ENCODE results near the gene BBC3.

BBC3 gene

DNA sequence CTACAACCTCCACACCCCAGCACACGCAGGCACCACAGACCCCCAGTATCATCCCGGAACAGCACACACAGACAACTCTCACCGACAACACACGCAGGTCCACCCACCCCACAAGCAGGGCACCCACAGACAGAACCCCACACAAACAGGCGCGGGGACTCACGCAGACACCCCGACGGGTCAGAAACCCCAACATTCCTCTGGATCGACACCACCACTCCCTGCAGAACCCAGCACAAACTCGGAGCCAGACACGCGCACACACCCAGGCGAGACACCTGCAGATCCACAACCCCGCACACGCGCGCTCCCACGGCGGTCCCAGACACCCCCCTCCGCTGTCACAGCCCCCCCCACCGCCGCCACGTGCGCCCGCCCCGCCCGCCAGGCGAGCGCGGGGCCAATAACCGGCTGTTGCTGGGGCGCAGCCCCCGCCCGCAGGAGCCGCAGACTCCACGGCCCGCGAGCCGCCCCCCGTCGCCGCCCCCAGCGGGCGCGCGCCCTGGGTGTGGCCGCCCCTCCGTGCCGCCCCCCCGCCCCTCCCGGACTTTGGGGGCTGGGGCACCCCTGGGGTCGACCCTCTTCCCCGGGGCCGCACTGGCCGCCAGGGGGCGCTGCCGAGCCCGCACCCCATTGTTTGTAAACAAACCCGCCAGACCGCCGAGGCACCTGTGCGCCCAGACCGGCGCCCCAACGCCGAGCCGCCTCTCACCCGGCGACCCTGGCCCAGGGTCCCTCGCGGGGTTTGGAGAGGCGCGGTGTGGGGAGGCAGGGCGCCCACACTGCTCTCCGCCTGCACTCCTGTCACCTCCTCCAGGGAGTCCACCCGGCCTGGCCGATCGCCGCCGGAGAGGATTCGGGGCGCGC lies 712 bp downstream of the BBC3 start:
- Histone ChIP-seq H3K36me3 (ENCODE audit: insufficient read depth, low read length) (no peaks in the 10 kb centered on the region), H3K4me3 (ENCODE audit: low read depth, low read length) (peak overlapping the region; percentile 93), H2AFZ (ENCODE audit: low read length, unreplicated experiment) (peak overlapping the region; percentile 68), H3K27me3 (ENCODE audit: insufficient read depth, low read length) (no peaks in the 10 kb centered on the region), H3K27ac (ENCODE audit: low read depth, low read length) (no peak overlapping the region), H3K4me1 (ENCODE audit: control insufficient read depth, insufficient read depth, low read length, unreplicated experiment) (peaks cover 22% of the 10 kb centered on the region), H3K79me2 (ENCODE audit: control insufficient read depth, insufficient read depth, low read length, unreplicated experiment) (no peaks in the 10 kb centered on the region)

DNA sequence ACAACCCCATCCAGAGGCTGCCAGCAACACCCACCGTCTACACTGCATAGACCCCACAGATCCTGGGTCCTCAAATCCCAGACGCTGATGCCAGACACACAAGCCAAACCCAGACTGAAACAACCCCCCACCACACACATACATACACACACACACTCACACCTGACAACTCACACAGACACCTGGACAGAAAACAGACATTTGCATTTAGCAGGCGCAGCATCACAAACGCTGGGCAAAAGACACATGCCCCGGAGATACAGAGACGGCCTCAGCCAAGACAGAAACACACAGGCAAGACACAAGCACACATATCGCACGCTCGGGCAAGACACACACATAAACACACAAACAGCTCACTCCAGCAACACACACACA lies 1.3 kb downstream of the BBC3 start:
- no peak overlapping the region for H2AFZ ChIP-seq (ENCODE audit: low read length, unreplicated experiment)
- no peaks in the 10 kb centered on the region for H3K36me3 ChIP-seq (ENCODE audit: insufficient read depth, low read length)
- no peaks in the 10 kb centered on the region for H3K79me2 ChIP-seq (ENCODE audit: control insufficient read depth, insufficient read depth, low read length, unreplicated experiment)
- no peak overlapping the region for H3K27ac ChIP-seq (ENCODE audit: low read depth, low read length)
- H3K4me3 ChIP-seq (ENCODE audit: low read depth, low read length): peak overlapping the region; percentile 93
- peaks cover 22% of the 10 kb centered on the region for H3K4me1 ChIP-seq (ENCODE audit: control insufficient read depth, insufficient read depth, low read length, unreplicated experiment)
- no peaks in the 10 kb centered on the region for H3K27me3 ChIP-seq (ENCODE audit: insufficient read depth, low read length)

DNA sequence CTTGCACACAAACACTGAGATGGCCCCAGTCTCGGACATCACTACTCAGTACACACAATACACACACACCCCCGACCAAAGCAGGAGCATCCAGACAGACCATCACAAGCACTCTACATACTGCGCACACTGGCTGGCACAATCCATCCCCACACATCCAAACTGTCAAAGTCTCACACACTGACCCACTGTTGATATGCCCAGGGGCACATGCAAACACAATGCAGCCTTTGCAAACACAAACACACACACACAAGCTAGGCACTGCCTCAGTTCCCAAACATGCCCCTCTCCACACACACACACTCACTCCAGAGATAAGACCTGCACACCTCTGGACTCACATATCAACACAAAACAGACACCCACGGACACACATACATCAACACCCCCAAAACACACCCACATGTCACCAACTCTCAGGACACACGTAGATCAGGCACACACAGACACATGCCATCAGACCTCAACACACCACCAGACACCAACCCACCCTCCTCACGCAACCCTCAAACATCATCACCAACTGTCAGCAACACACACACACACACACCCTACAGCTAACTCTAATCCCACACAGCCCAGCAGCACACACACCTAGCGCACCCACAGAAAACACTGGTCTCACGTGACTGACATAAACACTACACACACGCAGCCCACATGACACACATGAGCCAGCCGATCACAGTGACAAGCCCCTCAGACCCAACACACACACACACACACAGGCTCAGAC lies 1.9 kb downstream of the BBC3 start:
- Histone ChIP-seq H3K27ac (ENCODE audit: low read depth, low read length) (no peak overlapping the region), H3K4me1 (ENCODE audit: control insufficient read depth, insufficient read depth, low read length, unreplicated experiment) (peaks cover 22% of the 10 kb centered on the region)

DNA sequence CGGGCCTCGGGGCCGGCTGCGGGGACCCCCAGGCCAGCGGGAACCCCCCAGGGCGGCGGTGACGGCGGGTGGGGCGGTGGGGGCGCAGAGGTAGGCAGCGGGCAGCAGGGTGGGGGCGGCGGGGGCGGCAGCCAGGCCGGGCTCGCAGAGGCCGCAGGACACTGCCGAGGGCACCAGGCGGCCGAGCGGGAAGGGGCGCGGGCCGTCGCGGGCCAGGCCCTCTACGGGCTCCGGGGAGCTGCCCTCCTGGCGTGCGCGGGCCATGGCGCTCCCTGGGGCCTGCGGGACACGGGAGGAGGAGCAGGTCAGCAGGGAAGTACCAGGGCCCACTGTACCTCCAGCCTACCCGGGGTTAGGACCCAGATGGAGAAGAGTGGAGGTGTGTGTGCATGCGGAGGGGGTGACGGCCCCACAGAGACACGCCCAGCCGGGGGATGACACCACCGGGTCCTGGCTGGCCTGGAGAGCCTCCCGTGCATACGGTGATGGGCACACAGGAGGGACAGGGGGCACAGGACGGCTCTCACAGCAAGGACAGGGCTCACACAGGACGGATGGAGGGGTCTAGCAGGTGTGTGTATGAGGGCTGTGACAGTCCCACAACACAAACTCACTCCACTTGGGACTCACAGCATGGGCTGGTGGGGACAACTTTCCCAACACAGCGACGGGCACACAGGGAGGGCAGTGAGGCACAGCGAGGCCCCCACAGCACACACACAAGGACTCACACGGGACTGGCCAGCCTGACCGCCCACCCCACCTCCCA lies 2.6 kb downstream of the BBC3 start:
- peak overlapping the region; percentile 82; the same call in 1 of the 2 replicates for H3K27ac ChIP-seq (ENCODE audit: low read depth, low read length)
- peaks cover 22% of the 10 kb centered on the region for H3K4me1 ChIP-seq (ENCODE audit: control insufficient read depth, insufficient read depth, low read length, unreplicated experiment)
- H3K4me3 ChIP-seq (ENCODE audit: low read depth, low read length): peak overlapping the region; percentile 93
- no peaks in the 10 kb centered on the region for H3K79me2 ChIP-seq (ENCODE audit: control insufficient read depth, insufficient read depth, low read length, unreplicated experiment)
- no peak overlapping the region for H2AFZ ChIP-seq (ENCODE audit: low read length, unreplicated experiment)
- no peaks in the 10 kb centered on the region for H3K36me3 ChIP-seq (ENCODE audit: insufficient read depth, low read length)
- no peaks in the 10 kb centered on the region for H3K27me3 ChIP-seq (ENCODE audit: insufficient read depth, low read length)

More for the DNA sequence above, 1.9 kb downstream of the BBC3 start:
- H3K4me3 ChIP-seq (ENCODE audit: low read depth, low read length): peak overlapping the region; percentile 93
- H3K79me2 ChIP-seq (ENCODE audit: control insufficient read depth, insufficient read depth, low read length, unreplicated experiment): no peaks in the 10 kb centered on the region
- no peaks in the 10 kb centered on the region for H3K36me3 ChIP-seq (ENCODE audit: insufficient read depth, low read length)
- H2AFZ ChIP-seq (ENCODE audit: low read length, unreplicated experiment): no peak overlapping the region
- H3K27me3 ChIP-seq (ENCODE audit: insufficient read depth, low read length): no peaks in the 10 kb centered on the region

DNA sequence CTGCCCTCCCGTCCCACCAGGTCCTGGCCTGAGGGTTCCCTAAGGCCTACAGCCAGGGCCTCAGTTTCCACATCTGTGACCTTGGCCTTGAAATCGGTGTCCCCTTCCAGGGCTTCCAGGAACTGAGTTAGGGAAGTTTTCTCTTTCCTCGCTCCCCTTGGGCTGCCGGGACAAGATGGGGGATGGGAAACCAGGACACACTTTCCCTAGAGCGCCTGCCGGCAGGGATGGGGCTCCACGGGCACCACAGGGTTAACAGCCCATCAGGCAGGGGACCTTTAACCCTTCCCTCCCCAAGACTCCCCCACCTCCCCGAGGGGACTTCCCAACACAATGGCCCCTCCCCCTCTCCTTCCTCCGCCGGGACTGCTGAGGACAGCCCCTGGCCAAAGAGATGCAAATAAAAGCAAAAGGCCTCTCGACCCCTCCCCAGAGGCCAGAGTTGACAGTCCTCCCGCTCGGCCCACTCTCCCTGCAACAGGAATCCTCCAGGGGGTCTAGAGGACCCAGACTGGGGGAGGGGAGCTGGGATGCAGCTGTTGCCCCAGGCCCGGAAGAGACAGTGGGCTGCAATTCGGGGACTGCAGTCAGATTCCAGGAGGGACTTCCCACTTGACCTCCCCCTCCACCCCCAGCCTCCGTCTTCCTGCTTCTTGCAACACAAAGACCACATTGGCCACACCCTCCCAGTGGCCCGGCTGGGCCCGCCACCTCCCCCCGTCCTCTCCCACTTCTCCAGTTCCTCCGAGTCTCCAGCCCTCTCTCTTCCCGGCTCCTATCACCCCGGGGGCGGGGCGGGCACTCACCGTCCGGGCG lies 3.4 kb downstream of the BBC3 start:
- Histone ChIP-seq H3K36me3 (ENCODE audit: insufficient read depth, low read length) (no peaks in the 10 kb centered on the region), H3K27ac (ENCODE audit: low read depth, low read length) (peak overlapping the region; percentile 82), H2AFZ (ENCODE audit: low read length, unreplicated experiment) (no peak overlapping the region), H3K79me2 (ENCODE audit: control insufficient read depth, insufficient read depth, low read length, unreplicated experiment) (no peaks in the 10 kb centered on the region), H3K27me3 (ENCODE audit: insufficient read depth, low read length) (no peaks in the 10 kb centered on the region), H3K4me3 (ENCODE audit: low read depth, low read length) (peak overlapping the region; percentile 93), H3K4me1 (ENCODE audit: control insufficient read depth, insufficient read depth, low read length, unreplicated experiment) (peaks cover 20% of the 10 kb centered on the region)

DNA sequence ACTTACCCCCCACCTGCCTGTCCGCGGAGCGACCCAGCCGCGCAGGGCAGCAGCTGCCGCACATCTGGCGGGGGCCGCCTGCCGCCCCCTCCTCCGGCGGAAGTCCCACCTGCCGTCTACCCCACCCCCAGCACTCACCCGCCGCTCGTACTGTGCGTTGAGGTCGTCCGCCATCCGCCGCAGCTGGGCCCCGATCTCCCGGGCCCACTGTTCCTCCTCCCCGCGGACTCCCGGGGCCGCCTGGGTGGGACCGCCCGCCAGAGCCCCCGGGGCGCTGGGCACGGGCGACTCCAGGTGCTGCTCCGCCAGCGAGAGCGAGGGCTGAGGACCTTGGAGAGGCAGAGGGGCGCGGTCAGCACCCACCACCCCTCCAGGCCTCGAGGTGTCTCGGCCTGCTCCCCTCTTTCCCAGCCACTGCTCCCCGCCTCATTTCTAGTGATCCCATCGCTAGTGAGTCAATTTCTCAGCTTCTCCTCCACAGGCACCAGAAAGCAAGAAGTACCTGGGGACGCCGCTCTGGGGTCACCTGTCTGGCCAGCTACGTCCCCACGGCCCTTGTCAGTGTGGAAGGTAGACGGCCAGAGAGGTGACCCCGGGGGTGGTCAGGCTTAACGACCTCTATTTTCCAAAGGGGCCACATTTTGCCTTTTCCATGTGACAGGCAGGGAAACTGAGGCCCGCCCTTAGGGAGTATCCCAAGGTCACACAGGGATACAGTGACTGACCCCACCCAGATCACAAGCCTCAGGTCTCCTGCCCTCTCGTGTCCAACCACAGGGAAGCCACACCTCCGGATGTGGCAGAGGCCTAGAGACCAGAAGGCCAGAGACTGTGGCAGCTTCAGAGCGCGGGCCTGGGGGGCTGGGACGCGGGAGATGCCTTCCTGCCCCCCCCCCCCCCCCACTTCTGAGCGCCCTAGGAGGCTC lies 4.3 kb downstream of the BBC3 start:
- Histone ChIP-seq H2AFZ (ENCODE audit: low read length, unreplicated experiment) (no peak overlapping the region), H3K4me1 (ENCODE audit: control insufficient read depth, insufficient read depth, low read length, unreplicated experiment) (peaks cover 15% of the 10 kb centered on the region), H3K27ac (ENCODE audit: low read depth, low read length) (peak overlapping the region; percentile 82), H3K36me3 (ENCODE audit: insufficient read depth, low read length) (no peaks in the 10 kb centered on the region), H3K27me3 (ENCODE audit: insufficient read depth, low read length) (no peaks in the 10 kb centered on the region), H3K4me3 (ENCODE audit: low read depth, low read length) (peak overlapping the region; percentile 93), H3K79me2 (ENCODE audit: control insufficient read depth, insufficient read depth, low read length, unreplicated experiment) (no peaks in the 10 kb centered on the region)

DNA sequence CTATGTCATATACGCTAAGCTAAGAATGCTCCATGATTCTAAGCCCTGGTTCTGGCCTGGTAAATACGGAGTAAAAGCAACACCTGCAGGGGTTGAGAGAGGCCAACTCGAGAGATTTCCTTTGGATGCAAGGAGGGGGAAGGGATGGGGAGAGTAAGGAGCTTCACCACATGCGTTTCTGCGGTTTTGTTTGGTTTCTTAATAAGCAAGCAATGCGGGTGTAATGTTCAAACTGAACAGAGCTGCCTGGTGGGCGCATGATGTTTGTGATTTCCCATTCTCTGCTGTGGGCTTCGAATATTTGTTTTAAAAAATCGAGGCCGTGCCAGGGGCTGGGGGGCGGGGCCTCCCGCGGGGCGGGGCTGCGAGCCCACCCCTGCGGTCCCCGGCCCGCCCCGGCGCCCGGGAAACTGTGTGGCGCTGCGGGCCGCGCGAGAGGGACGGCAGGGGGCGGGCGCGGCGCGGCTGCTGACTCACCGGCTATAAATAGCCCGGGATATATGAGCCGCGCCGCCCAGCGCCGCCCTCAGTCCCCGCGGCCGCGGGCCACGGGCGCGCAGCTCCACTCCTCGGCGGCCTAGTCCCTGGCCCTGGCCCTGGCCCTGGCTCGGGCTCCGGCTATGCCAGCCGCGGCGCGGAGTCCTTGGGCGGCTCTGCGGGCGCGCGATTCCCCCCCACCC lies 5.1 kb downstream of the BBC3 start:
- peaks cover 11% of the 10 kb centered on the region for H3K4me1 ChIP-seq (ENCODE audit: control insufficient read depth, insufficient read depth, low read length, unreplicated experiment)
- H3K79me2 ChIP-seq (ENCODE audit: control insufficient read depth, insufficient read depth, low read length, unreplicated experiment): no peaks in the 10 kb centered on the region
- no peak overlapping the region for H2AFZ ChIP-seq (ENCODE audit: low read length, unreplicated experiment)
- H3K27ac ChIP-seq (ENCODE audit: low read depth, low read length): peak overlapping the region; percentile 82
- H3K36me3 ChIP-seq (ENCODE audit: insufficient read depth, low read length): no peaks in the 10 kb centered on the region
- H3K27me3 ChIP-seq (ENCODE audit: insufficient read depth, low read length): no peaks in the 10 kb centered on the region
- peak overlapping the region; percentile 93 for H3K4me3 ChIP-seq (ENCODE audit: low read depth, low read length)

DNA sequence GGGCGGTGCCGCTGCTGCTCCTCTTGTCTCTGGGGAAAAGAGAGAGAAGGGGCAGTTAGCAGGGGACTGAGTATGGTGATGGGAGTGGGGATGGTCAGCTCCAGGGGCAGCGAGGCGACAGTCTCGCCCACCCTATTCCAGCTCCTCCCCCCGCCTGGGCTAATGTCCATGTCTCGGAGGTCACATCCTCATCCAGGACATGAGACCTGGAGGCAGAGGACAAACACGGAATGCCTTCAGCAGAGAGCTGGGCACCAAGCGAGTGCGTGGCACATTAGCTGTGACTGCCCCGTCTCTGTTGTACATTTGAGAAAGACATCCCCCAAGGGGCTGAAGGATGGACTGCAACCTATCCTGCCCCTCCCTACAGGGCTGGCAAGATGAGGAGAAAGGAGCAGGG lies 9.1 kb downstream of the BBC3 start:
- H3K36me3 ChIP-seq (ENCODE audit: insufficient read depth, low read length): no peaks in the 10 kb centered on the region
- no peak overlapping the region for H3K27ac ChIP-seq (ENCODE audit: low read depth, low read length)
- peaks cover 9% of the 10 kb centered on the region for H3K4me1 ChIP-seq (ENCODE audit: control insufficient read depth, insufficient read depth, low read length, unreplicated experiment)
- H3K4me3 ChIP-seq (ENCODE audit: low read depth, low read length): no peak overlapping the region
- no peaks in the 10 kb centered on the region for H3K27me3 ChIP-seq (ENCODE audit: insufficient read depth, low read length)
- no peaks in the 10 kb centered on the region for H3K79me2 ChIP-seq (ENCODE audit: control insufficient read depth, insufficient read depth, low read length, unreplicated experiment)
- no peak overlapping the region for H2AFZ ChIP-seq (ENCODE audit: low read length, unreplicated experiment)

Data from ACC112 (cell line).